HG02970 (cell line): Measurements from ENCODE around the gene MAPK8IP3.
"Not testable (repeated sequence)": the region's sequence is repeated elsewhere in the genome, so short reads cannot be mapped to it uniquely, and the experiment has no call there.

Source experiments
- ATAC-seq: cut with Tn5 transposase; IDR thresholded peaks from one replicate; pipeline ENCODE4 v1.9.1; 2021; ENCODE audit warnings: mild to moderate bottlenecking, moderate library complexity, moderate number of reproducible peaks; ENCODE audit not compliant: unreplicated experiment, low FRiP score

MAPK8IP3 gene

DNA sequence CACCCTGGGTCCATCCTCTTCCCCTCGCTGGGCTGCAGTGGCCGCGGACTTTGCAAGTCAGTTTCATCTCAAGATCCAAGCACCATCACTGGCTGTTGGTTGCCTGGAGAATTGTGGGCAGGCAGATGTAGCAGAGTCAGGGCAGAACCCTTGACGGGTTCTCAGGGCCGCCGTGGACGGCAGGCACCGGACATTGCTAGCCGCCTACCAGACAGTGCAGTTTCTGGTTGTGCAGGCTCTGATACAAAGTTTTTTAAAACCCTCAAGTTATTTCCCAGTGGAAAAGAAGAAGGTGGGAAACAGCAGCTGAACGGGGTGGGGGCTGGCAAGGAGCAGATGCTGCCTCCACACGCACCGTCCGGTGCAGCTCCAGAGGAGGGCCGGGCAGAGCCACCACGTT is 3.4 kb downstream of the MAPK8IP3 start:
- ATAC-seq, result no peak

DNA sequence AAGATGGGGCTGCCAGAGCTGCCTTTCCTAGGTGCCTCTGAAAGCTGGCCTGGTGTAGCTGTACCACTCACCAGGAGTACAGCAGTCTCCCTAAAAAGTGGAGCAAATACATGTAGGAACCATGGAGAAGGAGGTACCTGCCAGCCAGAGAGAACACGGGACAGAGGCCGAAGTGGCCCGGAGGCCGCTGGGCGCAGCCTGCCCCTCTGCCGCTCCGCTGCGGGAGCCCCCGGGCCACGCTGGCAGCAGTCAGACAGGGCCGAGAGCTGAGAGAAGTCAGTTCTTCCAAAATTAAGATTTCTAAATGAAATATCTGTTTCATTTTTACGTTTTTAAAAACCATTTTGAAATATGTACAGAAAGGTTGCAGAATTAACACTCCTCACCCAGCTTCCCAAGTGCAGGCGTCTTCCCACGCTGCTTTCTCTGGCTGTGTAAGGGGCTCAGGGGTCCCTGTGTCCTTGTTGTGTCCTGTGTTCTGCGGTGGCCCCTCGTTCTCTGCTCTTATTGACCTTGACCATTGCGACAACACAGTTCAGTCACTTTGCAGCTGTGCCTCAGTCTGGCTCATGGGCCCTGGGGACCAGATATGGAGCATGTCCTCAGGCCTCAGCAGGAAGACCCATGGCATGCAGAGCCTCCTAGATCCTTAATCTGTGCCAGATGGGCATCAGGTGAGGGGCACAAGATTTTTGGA is 5.0 kb downstream of the MAPK8IP3 start:
- ATAC-seq, result no peak

DNA sequence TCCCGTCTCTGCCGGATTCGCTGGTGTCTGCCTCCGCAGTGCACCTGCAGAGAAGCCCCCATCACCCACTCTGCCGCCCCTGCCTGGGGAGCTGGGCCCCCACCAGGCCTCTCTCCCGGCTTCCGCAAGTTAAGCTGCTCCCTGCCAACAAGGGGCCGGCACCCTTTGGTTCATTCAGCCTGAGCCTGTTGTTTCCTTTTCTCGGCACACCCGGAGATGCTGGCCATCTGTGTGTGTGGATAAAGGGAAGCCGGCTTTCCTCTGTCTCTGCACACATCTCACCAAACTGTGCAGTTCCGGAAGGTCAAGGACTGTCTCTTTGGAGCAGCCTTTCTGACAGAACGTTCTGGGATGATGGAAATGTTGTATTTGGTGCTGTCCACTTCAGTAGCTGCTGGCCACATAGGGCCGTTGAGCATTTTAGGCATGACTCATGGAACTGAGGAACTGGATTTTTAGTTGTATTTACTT is 6.8 kb downstream of the MAPK8IP3 start:
- ATAC-seq, result no peak

DNA sequence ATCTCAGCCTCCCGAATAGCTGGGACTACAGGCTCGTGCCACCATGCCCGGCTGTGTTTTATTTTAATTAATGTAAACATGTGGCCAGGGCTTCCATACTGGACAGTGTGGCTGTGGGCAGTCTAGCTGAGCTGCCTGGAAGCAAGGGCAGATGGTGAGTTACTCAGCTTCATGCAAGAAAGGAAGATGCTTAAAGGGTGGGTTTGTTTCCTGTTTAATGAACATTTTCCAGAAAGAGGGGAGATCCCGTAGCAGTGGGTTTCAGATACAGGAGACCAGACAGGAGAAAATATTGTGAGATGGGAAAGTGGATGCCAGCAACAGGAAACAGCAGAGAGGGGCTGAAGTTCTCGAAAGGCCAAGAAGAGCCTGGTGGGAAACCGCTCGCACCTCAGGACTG is 7.3 kb downstream of the MAPK8IP3 start:
- ATAC-seq, result no peak

DNA sequence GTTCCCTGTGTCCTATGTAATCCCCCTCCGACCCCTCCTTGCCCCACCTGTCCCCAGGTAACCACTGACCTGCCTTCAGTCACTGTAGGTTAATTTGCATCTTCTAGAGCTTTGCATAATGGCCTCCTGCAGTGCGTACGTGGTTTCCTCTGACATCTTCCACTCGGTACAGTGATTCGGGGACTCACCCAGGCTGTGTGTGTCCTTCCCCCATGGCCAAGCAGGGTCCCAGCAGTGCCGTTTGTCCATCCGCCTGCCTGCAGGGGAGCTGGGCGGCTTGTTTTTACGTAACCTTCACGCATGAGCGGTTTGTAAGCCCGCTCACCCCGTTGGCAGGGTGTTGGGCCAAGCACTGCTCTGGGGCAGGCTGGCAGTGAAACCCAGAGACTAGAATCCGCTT is 7.9 kb downstream of the MAPK8IP3 start:
- ATAC-seq, result no peak

DNA sequence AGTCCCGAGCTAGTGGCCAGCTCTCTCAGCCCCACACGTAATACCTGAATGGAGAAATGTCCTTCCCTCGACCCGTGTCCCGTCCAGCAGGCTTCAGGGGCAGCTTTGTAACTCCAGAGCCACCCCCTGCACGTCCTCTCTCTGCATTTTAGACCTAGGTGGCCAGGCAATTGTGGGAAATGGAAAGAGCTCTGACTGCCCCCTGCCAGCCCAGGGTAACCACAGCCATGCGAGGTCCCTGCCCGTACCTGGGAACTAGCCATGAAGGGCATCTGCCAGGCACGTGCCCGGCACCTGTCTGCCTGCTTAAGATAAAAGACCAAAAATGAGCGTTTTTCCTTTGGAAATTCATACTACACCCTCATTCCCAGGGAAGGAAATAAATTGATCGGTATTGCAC is 9.2 kb downstream of the MAPK8IP3 start:
- ATAC-seq, result no peak

DNA sequence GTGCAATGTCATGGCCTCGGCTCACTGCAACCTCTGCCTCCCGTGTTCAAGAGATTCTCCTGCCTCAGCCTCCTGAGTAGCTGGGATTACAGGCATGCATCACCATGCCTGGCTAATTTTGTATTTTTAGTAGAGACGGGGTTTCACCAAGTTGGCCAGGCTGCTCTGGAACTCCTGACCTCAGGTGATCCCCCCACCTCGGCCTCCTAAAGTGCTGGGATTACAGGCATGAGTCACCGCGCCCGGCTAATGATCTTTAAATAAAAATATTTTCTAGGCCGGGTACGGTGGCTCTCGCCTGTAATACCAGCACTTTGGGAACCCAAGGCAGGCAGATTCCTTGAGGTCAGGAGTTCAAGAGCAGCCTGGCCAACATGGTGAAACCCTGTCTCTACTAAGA is 12.2 kb downstream of the MAPK8IP3 start:
- not testable (repeated sequence) for ATAC-seq

DNA sequence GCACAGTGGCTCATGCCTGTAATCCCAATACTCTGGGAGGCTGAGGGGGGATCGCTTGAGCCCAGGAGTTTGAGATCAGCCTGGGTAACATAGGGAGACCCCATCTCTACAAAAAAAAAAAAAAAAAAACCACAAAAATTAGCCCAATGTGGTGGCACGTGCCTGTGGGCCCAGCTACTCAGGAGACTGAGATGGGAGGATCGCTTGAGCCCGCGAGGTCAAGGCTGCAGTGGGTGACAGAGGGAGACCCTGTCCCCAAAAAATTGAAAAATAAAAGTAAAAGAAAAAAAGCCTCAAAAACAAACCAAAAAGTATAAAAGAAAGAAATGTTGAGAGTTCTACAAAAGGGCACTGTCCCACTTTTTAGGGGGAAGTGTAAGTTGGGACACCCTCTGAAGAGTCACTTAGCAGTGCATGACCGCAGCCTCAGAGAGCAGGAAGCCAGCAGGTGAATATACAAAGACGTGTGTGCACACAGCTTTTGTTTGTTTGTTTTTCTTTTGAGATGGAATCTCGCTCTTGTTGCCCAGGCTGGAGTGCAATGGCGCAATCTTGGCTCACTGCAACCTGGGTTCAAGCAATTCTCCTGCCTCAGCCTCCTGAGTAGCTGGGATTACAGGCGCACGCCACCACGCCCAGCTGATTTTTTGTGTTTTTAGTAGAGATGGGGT is 13.7 kb downstream of the MAPK8IP3 start:
- not testable (repeated sequence) for ATAC-seq

DNA sequence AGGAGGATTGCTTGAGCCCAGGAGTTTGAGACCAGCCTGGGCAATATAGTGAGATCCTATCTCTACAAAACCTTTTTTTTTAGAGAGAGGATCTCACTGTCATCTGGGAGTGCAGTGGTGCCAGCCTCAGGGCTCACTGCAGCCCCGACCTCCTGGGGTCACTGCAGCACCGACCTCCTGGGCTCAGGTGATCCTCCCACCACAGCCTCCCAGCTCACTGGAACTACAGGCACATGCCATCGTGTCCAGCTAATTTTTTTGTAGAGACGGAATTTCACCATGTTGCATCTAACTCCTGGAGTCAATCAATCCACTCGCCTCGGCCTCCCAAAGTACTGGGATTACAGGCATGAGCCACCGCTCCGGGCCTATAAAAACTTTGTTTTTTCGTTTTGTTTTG is 15.4 kb downstream of the MAPK8IP3 start:
- no peak for ATAC-seq

DNA sequence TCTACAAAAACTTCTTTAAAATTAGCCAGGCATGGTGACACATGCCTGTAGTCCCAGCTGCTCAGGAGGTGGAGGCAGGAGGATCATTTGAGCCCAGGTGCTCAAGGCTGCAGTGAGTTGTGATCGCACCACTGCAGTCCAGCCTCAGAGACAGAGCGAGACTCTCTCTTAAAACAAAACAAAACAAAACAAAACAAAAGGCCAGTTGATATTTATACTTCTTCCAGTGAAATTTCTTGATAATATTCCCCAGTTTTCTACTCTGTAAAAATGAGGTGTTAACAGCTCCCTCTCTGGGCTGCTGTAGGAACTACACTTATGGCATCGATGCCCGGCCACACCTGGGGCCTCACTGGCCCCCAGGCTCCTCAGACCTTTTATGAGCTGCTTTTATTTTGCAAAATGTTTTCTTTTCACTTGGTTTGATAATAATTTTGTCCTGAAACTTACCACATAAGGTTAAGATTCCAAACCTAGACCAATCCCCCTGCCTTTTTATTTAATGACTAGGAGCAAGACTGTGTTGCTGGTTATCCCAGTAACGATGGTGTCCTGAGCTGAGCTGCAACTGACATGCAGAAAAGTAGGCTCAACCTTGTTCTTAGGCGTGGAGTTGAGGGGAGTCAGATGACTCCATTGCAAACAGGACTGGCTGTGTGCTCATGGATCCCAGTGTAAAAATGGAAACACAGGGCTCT is 17.6 kb downstream of the MAPK8IP3 start:
- ATAC-seq, result no peak

DNA sequence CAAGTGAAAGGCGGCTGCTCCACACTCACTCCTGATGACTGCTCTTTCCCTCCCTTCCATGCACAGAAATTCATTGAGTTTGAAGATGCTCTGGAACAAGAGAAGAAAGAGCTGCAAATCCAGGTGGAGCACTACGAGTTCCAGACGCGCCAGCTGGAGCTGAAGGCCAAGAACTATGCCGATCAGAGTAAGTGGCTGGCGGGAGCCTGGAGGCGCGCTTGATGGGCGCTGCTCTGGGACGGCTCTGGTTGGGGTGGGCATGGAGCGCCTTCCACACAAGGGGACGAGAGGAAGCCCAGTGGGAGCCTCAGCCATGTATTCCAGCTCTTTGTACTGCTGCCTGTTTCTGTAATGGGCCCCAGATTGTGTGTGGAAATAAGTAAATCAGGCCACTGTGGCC is 18.5 kb downstream of the MAPK8IP3 start:
- ATAC-seq, result no peak

DNA sequence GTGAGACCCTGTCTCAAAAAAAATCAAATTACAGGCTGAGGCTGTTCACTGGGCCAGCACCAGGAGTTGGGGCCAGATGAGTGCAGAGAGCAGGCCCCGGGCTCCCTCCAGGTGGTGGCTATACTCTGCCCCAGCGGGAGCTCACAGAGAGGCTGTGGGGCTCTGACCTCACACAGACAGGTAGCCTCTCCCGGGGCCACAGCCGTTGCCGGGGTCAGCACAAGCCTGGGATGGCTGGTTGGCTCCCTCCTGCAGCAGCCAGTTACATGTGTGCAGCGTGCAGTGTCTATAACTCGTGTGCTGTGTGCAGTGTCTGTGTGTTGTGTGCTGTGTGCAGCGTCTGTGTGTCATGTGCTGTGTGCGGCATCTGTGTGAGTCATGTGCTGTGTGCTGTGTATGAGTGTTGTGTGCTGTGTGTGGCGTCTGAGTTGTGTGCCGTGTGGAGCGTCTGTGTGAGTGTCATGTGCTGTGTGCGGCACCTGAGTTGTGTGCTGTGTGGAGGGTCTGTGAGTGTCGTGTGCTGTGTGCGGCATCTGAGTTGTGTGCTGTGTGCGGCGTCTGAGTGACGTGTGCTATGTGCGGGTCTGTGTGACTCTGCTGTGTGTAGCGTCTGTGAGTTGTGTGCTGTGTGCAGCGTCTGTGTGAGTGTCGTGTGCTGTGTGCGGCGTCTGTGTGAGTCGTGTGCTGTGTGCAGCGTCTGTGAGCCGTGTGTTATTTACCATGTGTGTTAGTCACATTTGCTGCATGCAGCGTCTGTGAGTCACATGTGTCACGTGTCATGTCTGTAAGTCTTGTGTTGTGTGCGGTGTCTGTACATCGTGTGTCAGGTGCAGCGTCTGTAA is 20.9 kb downstream of the MAPK8IP3 start:
- no peak for ATAC-seq

DNA sequence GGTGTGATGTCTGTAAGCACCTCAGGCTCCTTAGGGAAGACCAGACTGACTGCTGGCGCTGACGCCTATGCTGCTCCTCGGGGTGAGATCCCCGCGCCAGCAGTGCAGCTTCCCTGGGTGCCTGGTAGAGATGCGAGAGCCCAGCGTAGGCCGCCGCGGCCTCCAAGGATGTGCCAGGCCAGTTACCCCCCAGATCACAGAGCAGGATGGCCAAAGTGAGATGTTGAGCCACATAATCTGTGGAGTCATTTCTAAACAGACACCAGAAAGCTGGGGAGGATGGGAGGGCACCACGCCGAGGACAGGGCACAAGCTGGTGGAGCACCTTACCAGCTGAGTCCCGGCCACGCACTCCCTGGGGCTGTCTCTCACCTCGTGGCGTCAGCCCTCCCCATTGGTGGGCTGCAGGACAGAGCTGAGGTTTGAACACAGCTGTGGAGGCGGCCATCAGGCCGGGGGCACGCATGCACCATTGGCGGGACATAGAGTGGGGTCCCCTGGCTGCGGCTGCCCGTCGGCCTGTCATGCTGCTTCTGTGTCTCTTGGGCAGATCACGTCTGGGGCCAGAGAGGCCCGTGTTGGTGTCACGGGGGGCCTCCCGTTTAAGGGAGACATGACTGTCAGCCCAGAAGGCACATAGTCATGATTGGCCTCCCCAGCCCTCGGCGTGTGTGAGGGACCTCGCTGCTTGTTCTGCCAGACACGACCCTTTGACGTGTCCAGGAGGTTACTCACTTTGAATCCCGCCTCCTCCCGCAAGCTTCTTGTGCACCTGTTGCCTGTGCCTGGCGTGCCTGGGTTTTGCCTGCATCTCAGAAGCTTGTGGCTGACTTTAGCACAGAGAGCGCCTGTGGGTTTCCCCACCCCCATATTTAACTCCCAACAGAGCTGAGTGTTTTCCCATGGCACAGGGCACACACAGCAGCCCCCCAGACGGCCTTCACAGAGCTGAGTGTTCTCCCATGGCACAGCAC is 21.9 kb downstream of the MAPK8IP3 start:
- no peak for ATAC-seq

DNA sequence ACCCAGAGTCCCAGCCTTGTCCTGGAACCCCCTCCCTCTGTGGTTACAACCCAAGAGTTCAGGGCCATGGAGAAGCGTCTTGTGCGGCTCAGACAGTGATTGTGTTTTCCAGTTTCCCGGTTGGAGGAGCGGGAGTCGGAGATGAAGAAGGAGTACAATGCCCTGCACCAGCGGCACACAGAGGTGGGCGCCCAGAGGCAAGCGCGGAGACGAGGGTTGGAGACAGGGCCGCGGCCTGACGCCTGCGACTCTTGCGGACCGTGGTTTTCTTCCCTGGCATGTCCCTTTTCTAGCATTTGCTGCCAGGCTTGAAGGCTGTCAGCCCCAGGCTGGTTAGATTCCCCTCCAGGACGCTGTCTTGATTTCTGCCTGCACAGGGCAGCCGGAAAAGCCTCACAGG is 23.0 kb downstream of the MAPK8IP3 start:
- ATAC-seq, result no peak

DNA sequence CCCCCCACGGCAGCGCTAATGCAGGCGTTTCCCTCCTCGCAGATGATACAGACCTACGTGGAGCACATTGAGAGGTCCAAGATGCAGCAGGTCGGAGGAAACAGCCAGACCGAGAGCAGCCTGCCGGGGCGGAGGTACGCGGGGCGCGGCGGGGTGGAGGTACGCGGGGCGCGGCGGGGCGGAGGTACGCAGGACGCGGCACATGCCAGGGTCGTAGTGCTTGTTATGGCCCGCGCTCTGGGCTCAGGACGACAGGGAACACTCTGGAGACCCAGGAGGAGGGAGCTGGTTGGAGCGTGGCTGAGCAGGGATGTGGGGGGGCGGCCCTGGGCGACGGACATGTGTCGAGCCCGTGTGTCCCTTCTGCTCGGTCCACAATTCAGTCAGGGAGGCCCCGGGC is 23.4 kb downstream of the MAPK8IP3 start:
- ATAC-seq, result no peak

DNA sequence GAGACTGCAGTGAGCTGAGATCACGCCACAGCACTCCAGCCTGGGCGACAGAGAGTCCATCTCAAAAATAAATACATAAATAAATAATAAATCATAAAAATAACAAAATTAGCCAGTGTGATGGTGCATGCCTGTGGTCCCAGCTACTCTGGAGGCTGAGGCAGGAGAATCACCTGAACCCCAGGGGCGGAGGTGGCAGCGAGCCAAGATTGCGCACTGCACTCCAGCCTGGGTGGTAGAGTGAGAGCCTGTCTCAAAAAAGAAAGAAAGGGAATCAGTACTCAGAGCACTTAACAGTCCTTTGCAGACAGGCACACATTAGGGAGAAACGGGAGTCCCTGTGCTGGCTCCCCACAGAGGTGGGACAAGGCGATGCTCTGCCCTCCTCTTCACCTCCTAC is 25.1 kb downstream of the MAPK8IP3 start:
- ATAC-seq, result no peak

DNA sequence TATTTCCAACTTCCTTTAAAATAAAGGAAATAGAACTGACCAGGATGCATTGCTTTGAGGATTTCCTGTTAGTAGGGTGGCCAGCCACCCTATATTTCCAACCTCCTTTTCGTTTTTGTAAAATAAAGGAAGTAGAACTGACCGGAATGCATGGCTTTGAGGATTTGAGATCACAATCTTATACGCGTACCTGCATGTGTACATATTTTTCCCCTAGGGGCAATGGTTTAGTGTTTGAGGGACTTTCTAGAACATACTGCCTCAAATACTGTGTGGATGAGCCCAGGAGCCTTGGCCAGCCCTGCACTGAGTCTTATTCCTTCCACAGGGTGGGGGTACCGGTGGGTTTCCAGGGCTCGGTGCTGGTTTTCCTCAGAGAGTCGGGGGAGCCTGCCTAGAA is 25.6 kb downstream of the MAPK8IP3 start:
- ATAC-seq, result no peak

DNA sequence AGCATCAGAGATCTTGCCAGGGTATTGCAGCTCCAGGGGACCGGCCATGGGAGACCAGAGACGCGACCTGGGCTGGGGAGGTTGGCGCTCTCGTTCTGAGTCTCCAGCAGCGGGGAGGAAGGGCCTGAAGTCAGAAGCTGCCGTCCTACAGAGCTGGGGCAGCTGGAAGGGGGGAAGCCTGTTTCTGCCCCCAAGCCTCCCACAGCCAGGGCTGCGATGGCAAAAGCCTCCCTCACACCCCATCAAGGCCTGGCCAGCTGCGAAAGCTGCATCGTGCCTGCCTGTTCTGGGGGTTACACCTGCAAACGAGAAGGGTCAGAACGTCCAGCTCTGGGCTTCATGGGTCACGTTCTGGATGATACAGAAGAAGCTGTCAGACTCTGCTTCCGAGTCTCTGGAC is 26.1 kb downstream of the MAPK8IP3 start:
- ATAC-seq, result no peak

DNA sequence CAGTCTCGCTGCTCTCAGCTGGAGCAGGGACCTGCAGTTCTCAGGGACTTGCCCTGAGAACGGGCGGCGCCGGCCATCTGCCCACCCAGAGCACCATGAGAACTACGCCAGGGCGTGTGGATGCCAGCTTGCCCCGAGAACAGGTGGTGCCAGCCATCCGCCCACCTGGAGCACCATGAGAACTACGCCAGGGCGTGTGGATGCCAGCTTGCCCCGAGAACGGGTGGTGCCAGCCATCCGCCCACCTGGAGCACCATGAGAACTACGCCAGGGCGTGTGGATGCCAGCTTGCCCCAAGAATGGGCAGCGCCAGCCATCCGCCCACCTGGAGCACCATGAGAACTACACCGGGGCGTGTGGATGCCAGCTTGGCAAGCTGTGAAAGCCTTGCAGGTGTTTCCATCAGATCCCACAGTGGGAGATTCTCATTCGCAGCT is 26.6 kb downstream of the MAPK8IP3 start:
- ATAC-seq, result not testable (repeated sequence)

DNA sequence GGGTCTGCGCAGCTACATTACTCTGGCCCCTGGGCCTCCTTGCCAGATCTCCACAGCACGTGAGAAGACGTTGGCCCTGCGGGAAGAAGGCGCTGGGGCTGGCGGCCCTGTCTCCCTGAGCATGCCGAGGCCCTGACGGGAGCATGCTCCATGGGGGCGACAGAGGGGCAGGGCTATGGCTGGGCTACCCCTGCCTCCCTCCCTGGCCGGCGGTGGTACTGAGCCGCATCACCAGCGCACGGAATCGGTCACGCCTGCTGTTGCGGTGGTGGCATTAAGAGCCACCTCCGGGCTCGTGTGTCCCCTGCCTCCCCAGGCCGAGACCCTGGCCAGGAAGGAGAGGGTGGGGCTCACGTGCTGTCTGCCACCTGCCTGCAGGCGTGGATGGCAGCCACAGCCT is 28.1 kb downstream of the MAPK8IP3 start:
- no peak for ATAC-seq
